GM18519 (cell line): ENCODE data around the gene FOSB.

Source experiments
- ATAC-seq: cut with Tn5 transposase; IDR thresholded peaks from one replicate; pipeline ENCODE4 v1.9.1; 2021; ENCODE audit warnings: mild to moderate bottlenecking, moderate library complexity; ENCODE audit not compliant: unreplicated experiment, low FRiP score

The FOSB gene

GRCh38 chr19:45517238-45517637, 49.4 kb downstream of the FOSB start:
- ATAC-seq = no peak

DNA sequence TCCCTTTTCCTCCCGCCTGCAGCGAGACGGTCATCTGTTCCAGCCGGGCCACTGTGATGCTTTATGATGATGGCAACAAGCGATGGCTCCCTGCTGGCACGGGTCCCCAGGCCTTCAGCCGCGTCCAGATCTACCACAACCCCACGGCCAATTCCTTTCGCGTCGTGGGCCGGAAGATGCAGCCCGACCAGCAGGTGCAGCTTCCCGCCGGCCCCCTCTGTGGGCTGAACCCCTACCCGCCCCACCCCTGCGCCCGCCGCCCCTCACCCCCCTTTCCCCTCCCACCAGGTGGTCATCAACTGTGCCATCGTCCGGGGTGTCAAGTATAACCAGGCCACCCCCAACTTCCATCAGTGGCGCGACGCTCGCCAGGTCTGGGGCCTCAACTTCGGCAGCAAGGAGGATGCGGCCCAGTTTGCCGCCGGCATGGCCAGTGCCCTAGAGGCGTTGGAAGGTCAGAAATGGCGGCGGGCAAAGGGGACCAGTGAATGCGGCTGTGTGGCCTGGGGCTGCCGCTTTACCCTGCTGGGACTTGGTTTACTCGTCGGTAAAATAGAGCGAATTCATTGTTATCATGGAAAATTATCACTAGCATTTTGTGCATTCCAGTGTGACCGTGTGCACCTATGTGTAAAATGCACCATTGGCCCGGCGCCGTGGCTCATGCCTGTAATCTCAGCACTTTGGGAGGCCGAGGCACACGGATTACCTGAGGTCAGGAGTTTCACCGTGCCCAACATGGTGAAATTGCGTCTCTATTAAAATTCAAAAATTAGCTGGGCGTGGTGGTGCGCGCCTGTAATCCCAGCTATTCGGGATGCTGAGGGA, 50.1 kb downstream of the FOSB start:
- ATAC-seq = no peak

DNA sequence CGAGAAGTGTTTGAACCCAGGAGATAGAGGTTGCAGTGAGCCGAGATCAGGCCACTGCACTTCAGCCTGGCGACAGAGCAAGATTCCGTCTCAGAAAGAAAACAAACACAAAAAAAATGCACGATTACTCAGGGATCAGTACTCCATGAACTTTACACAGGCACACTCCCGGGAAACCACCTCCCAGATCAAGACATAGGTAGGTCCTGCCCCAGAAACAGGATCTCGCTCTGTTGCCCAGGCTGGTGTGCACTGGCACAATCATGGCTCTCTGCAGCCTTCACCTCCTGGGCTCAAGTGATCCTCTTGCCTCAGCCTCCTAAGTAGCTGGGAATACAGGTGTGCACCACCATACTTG, 50.7 kb downstream of the FOSB start:
- no peak for ATAC-seq

DNA sequence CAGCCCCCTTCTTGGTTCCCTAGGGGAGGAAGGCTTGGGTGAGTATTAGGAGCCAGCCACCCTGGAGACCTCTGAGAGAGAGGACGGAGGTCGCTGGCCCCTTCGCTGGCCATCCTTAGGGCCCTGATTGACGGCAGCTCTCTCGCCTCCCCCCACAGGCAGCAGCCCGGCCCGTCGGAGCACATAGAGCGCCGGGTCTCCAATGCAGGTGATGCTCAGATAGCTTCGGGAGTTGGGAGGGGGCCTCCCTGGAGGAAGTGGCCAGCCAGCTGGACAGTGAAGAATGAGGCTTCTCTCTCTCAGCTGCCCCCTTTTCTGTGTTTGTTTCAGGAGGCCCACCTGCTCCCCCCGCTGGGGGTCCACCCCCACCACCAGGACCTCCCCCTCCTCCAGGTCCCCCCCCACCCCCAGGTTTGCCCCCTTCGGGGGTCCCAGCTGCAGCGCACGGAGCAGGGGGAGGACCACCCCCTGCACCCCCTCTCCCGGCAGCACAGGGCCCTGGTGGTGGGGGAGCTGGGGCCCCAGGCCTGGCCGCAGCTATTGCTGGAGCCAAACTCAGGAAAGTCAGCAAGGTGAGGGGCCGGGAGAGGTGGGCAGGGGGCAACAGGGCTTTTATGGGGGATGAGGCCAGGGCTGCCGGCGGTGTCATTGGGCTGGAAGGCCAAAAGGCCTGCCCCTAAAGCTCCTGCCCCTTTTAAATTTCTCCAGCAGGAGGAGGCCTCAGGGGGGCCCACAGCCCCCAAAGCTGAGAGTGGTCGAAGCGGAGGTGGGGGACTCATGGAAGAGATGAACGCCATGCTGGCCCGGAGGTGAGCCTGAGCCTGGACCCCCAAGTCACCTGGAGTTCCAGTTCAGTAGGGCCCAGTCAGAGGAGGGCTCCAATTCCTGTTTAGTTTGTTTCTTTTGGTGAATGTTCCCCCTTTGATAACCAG, 54.5 kb downstream of the FOSB start:
- no peak for ATAC-seq

GRCh38 chr19:45523642-45524256, 56.0 kb downstream of the FOSB start:
- peak; percentile 62 for ATAC-seq

DNA sequence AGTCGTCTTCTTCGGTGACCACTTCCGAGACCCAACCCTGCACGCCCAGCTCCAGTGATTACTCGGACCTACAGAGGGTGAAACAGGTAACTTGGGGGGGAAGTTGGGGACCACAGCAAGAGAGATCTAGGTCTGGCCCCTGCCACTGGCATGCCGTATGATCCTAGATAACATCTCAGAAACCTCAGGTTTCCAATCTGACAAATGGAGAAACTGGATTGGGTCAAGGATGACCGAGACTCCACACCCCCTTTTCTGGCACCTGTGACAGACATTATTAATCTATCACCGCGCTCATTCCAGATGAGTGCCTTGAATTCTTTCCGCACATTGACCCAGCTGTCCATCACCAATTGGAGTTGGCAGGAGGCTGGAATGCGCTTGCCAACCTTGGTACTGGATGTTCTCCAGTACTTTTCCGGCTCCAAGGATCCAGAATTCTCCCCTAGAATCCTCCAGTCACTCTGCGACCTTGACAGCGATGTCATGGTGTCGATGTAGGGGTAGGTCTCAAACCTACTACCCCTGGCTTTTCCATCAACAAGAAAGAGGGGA, 56.9 kb downstream of the FOSB start:
- ATAC-seq = no peak
